ENCODE measurements around the gene CHML. TPM values are rescaled to one million over a fixed set of nuclear protein-coding genes. Genes with fewer than 3 reads are reported as not detected.

The CHML gene
- total RNA-seq, 1 donor, result 11.6 TPM

GRCh38 chr1:241631674-241632073 lies 8.5 kb downstream of the CHML start:
- Histone ChIP-seq H3K4me2 (ENCODE audit: insufficient read depth, low read length) (no peak overlapping the region), H3K9me3 (ENCODE audit: low read depth, low read length) (no peaks in the 10 kb centered on the region), H3K27me3 (ENCODE audit: insufficient read depth, low read length) (no peaks in the 10 kb centered on the region), H3K4me3 (ENCODE audit: insufficient read depth, low read length) (no peak overlapping the region), H3K4me1 (ENCODE audit: insufficient read depth, low read length) (no peaks in the 10 kb centered on the region), H3K27ac (ENCODE audit: low read depth, low read length) (no peak overlapping the region), H3K36me3 (ENCODE audit: insufficient read depth, low read length) (peaks cover 7% of the 10 kb centered on the region), H2AFZ (ENCODE audit: low read length) (no peak overlapping the region), H3K79me2 (ENCODE audit: insufficient read depth, low read length) (no peaks in the 10 kb centered on the region), H4K20me1 (ENCODE audit: insufficient read depth, low read length) (no peaks in the 10 kb centered on the region)
- no peak for DNase-seq (ENCODE audit: insufficient read length, low spot score, missing footprints)
- no peak for TF ChIP-seq CTCF (IDR thresholded peaks at IDR 0.05; ENCODE audit: extremely low read depth, low read depth, low read length)

- no peaks in the 10 kb centered on the region for H3K9me3 ChIP-seq (ENCODE audit: low read depth, low read length)
- no peak overlapping the region for H2AFZ ChIP-seq (ENCODE audit: low read length)
- H3K4me2 ChIP-seq (ENCODE audit: insufficient read depth, low read length), result no peak overlapping the region
- no peak overlapping the region for H3K27ac ChIP-seq (ENCODE audit: low read depth, low read length)
- H4K20me1 ChIP-seq (ENCODE audit: insufficient read depth, low read length), result no peaks in the 10 kb centered on the region
- no peak for DNase-seq (ENCODE audit: insufficient read length, low spot score, missing footprints)
- H3K4me1 ChIP-seq (ENCODE audit: insufficient read depth, low read length), result no peaks in the 10 kb centered on the region
- no peaks in the 10 kb centered on the region for H3K27me3 ChIP-seq (ENCODE audit: insufficient read depth, low read length)
- no peak overlapping the region for H3K4me3 ChIP-seq (ENCODE audit: insufficient read depth, low read length)
- H3K36me3 ChIP-seq (ENCODE audit: insufficient read depth, low read length), result peaks cover 7% of the 10 kb centered on the region
- no peak for TF ChIP-seq CTCF (IDR thresholded peaks at IDR 0.05; ENCODE audit: extremely low read depth, low read depth, low read length)
- H3K79me2 ChIP-seq (ENCODE audit: insufficient read depth, low read length), result no peaks in the 10 kb centered on the region
These were observed 9.3 kb downstream of the CHML start for GRCh38 chr1:241630899-241631298.

GRCh38 chr1:241630476-241630875 lies 9.7 kb downstream of the CHML start:
- Histone ChIP-seq H3K27me3 (ENCODE audit: insufficient read depth, low read length) (no peaks in the 10 kb centered on the region), H3K4me3 (ENCODE audit: insufficient read depth, low read length) (no peak overlapping the region), H3K4me2 (ENCODE audit: insufficient read depth, low read length) (no peak overlapping the region), H3K36me3 (ENCODE audit: insufficient read depth, low read length) (peaks cover 4% of the 10 kb centered on the region), H3K4me1 (ENCODE audit: insufficient read depth, low read length) (no peaks in the 10 kb centered on the region), H3K9me3 (ENCODE audit: low read depth, low read length) (no peaks in the 10 kb centered on the region), H2AFZ (ENCODE audit: low read length) (no peak overlapping the region), H3K79me2 (ENCODE audit: insufficient read depth, low read length) (no peaks in the 10 kb centered on the region), H3K27ac (ENCODE audit: low read depth, low read length) (no peak overlapping the region), H4K20me1 (ENCODE audit: insufficient read depth, low read length) (no peaks in the 10 kb centered on the region)
- DNase-seq (ENCODE audit: insufficient read length, low spot score, missing footprints), result no peak
- no peak for TF ChIP-seq CTCF (IDR thresholded peaks at IDR 0.05; ENCODE audit: extremely low read depth, low read depth, low read length)

GRCh38 chr1:241630005-241630404 lies 10.2 kb downstream of the CHML start:
- TF ChIP-seq CTCF (IDR thresholded peaks at IDR 0.05; ENCODE audit: extremely low read depth, low read depth, low read length), result no peak
- H3K4me2 ChIP-seq (ENCODE audit: insufficient read depth, low read length), result no peak overlapping the region
- no peak for DNase-seq (ENCODE audit: insufficient read length, low spot score, missing footprints)
- no peaks in the 10 kb centered on the region for H3K9me3 ChIP-seq (ENCODE audit: low read depth, low read length)
- H3K27me3 ChIP-seq (ENCODE audit: insufficient read depth, low read length), result no peaks in the 10 kb centered on the region
- no peaks in the 10 kb centered on the region for H4K20me1 ChIP-seq (ENCODE audit: insufficient read depth, low read length)
- H3K27ac ChIP-seq (ENCODE audit: low read depth, low read length), result no peak overlapping the region
- no peak overlapping the region for H2AFZ ChIP-seq (ENCODE audit: low read length)
- no peak overlapping the region for H3K4me3 ChIP-seq (ENCODE audit: insufficient read depth, low read length)
- H3K79me2 ChIP-seq (ENCODE audit: insufficient read depth, low read length), result no peaks in the 10 kb centered on the region
- H3K4me1 ChIP-seq (ENCODE audit: insufficient read depth, low read length), result peaks cover 2% of the 10 kb centered on the region
- H3K36me3 ChIP-seq (ENCODE audit: insufficient read depth, low read length), result no peaks in the 10 kb centered on the region
